CD14-positive monocyte (primary cell): ENCODE results near the gene WFIKKN2. TPM values are rescaled to one million over a fixed set of nuclear protein-coding genes. Genes with fewer than 3 reads are reported as not detected.

ENCODE experiments used
- DNase-seq, 3 donors: peaks; one replicate each; pipeline ENCODE4 v3.0.0-alpha.2; 2011 to 2022
- H2AFZ ChIP-seq: 2 replicates; pipeline ENCODE4 v1.6.0; 2012; ENCODE audit warnings: mild to moderate bottlenecking, low read depth, low read length, inconsistent platforms; ENCODE audit not compliant: insufficient read depth, poor library complexity, severe bottlenecking
- H3K27ac ChIP-seq, 2 donors: 1 replicate in 1 of 2; 2 replicates in 1 of 2; pipeline ENCODE4 v1.5.1; 2012 to 2013; ENCODE audit warnings: low read length in 2 of 2, control low read depth in 1 of 2, inconsistent platforms in 1 of 2, low read depth in 1 of 2, mild to moderate bottlenecking in 1 of 2
- H3K27me3 ChIP-seq, 2 donors: one replicate each; pipeline versions ENCODE4 v1.6.0 to v1.6.1; 2011 to 2013; ENCODE audit warnings: low read length in 2 of 2; ENCODE audit not compliant: control insufficient read depth in 2 of 2, insufficient read depth in 2 of 2
- H3K36me3 ChIP-seq, 2 donors: replicated peaks in 1 of 2; 1 replicate in 1 of 2; 2 replicates in 1 of 2; pipeline versions ENCODE4 v1.5.1 to v1.6.1; 2012 to 2013; ENCODE audit warnings: low read length in 2 of 2, control low read depth in 1 of 2, inconsistent platforms in 1 of 2, mild to moderate bottlenecking in 1 of 2; ENCODE audit not compliant: insufficient read depth in 2 of 2, control insufficient read depth in 1 of 2
- H3K4me1 ChIP-seq, 2 donors: 1 replicate in 1 of 2; 2 replicates in 1 of 2; pipeline versions ENCODE4 v1.5.1 to v1.6.1; 2012 to 2013; ENCODE audit warnings: low read length in 2 of 2, control low read depth in 1 of 2, inconsistent platforms in 1 of 2, mild to moderate bottlenecking in 1 of 2, moderate library complexity in 1 of 2; ENCODE audit not compliant: insufficient read depth in 2 of 2, control insufficient read depth in 1 of 2
- H3K4me2 ChIP-seq: replicated peaks from 2 replicates; pipeline ENCODE3; 2012; ENCODE audit warnings: low read length, moderate library complexity, mild to moderate bottlenecking; ENCODE audit not compliant: poor library complexity, severe bottlenecking; ENCODE audit errors: extremely low read depth
- H3K4me3 ChIP-seq, 3 experiments: fragments of 200-600 bp in 1 of 3; sonication (generic) in 1 of 3; replicated peaks in 1 of 3; 1 replicate in 2 of 3; 2 replicates in 1 of 3; pipeline ENCODE4 v1.5.1; 2011 to 2013; ENCODE audit warnings: low read length in 3 of 3, mild to moderate bottlenecking in 3 of 3, control low read depth in 2 of 3, low read depth in 2 of 3, inconsistent platforms in 1 of 3, moderate library complexity in 1 of 3
- H3K79me2 ChIP-seq: 2 replicates; pipeline ENCODE4 v1.6.0; 2012; ENCODE audit warnings: mild to moderate bottlenecking, control low read depth, inconsistent platforms, low read length, moderate library complexity; ENCODE audit not compliant: insufficient read depth
- H3K9ac ChIP-seq: 2 replicates; pipeline ENCODE4 v1.6.0; 2017; ENCODE audit warnings: low read length, mild to moderate bottlenecking; ENCODE audit not compliant: insufficient read depth, poor library complexity, severe bottlenecking
- H3K9me3 ChIP-seq, 2 donors: replicated peaks in 1 of 2; 1 replicate in 1 of 2; 2 replicates in 1 of 2; pipeline versions ENCODE4 v1.5.1 to v1.6.1; 2012 to 2013; ENCODE audit warnings: low read length in 2 of 2, control low read depth in 1 of 2; ENCODE audit not compliant: control insufficient read depth in 1 of 2, insufficient read depth in 1 of 2
- H4K20me1 ChIP-seq: 2 replicates; pipeline ENCODE4 v1.6.0; 2012; ENCODE audit warnings: mild to moderate bottlenecking, low read length, control low read depth, moderate library complexity; ENCODE audit not compliant: insufficient read depth
- H3K27ac Mint-ChIP-seq, 7 donors: one replicate each; pipeline ENCODE4 v1.8.0; 2020; ENCODE audit warnings: mild to moderate bottlenecking in 7 of 7, mixed read lengths in 7 of 7, moderate library complexity in 6 of 7, inconsistent platforms in 2 of 7
- H3K27me3 Mint-ChIP-seq, 3 donors: one replicate each; pipeline ENCODE4 v1.8.0; 2021 to 2022; ENCODE audit warnings: low read depth in 3 of 3, mild to moderate bottlenecking in 3 of 3, mixed read lengths in 3 of 3, moderate library complexity in 3 of 3, inconsistent platforms in 1 of 3
- H3K36me3 Mint-ChIP-seq, 2 donors: one replicate each; pipeline ENCODE4 v1.8.0; 2020; ENCODE audit warnings: mixed read lengths in 2 of 2, inconsistent platforms in 1 of 2, mild to moderate bottlenecking in 1 of 2
- H3K4me1 Mint-ChIP-seq: one replicate; pipeline ENCODE4 v1.8.0; 2020; ENCODE audit warnings: mild to moderate bottlenecking, mixed read lengths
- H3K4me3 Mint-ChIP-seq, 2 donors: one replicate each; pipeline ENCODE4 v1.8.0; 2020; ENCODE audit warnings: mild to moderate bottlenecking in 2 of 2, mixed read lengths in 2 of 2, moderate library complexity in 1 of 2
- H3K9me3 Mint-ChIP-seq, 7 donors: one replicate each; pipeline ENCODE4 v1.8.0; 2020 to 2022; ENCODE audit warnings: mixed read lengths in 7 of 7, mild to moderate bottlenecking in 6 of 7, moderate library complexity in 6 of 7, inconsistent platforms in 2 of 7
- CTCF ChIP-seq: fragments of 200-600 bp; IDR thresholded peaks from one replicate; pipeline ENCODE4 v1.8.0; 2022; ENCODE audit warnings: antibody characterized with exemption, mild to moderate bottlenecking
- WGBS: methylation state at CpG from one replicate; pipeline ENCODE4 v1.1.5; 2013; ENCODE audit warnings: missing lambda C conversion rate; ENCODE audit not compliant: insufficient coverage; 5-methylcytosine and 5-hydroxymethylcytosine counted together
- intact Hi-C, 2 donors: fragments of 100-400 bp; cut with micrococcal nuclease; formaldehyde crosslinking; loops; one replicate each; pipeline versions ENCODE4 v1.15.0 to v1.15.1; 2023
- polyA plus RNA-seq, 3 donors: library from polyadenylated mRNA; depleted of rRNA in 1 of 3; unstranded in 2 of 3; stranded (reverse) in 1 of 3; fragments of 300-500 nt in 2 of 3; fragments of >200 nt in 1 of 3; fragmentation: Illumina TruSeq in 2 of 3; gene quantifications; 1 replicate in 2 of 3; 2 replicates in 1 of 3; pipeline ENCODE4 v1.2.3, GENCODE V29; 2012 to 2021

WFIKKN2 gene
- polyA plus RNA-seq, 3 donors: 0.03 TPM; not detected in 2

GRCh38 chr17:50868140-50868438, 32.7 kb downstream of the WFIKKN2 start:
- Histone ChIP-seq H3K9ac (peak overlapping the region; percentile 92), H3K4me3 (peak overlapping the region; percentile 42 to 97 (median 96)), H3K27ac (peak overlapping the region; percentile 94 to 100), H3K9me3 (no peaks in the 10 kb centered on the region), H3K79me2 (peaks cover 30% of the 10 kb centered on the region), H2AFZ (peak overlapping the region; percentile 69), H3K27me3 (no peaks in the 10 kb centered on the region), H4K20me1 (peaks cover 26% of the 10 kb centered on the region), H3K4me1 (peaks cover 42 to 67% of the 10 kb centered on the region in 2 donors), H3K4me2 (peak overlapping the region; percentile 78), H3K36me3 (peaks cover under 1 to 7% of the 10 kb centered on the region in 2 donors)
- peaks cover 52% of the 10 kb centered on the region for H3K4me1 Mint-ChIP-seq
- no CpG with 5 or more reads among the region's 1 CpG for WGBS
- H3K36me3 Mint-ChIP-seq: peaks cover 11 to 17% of the 10 kb centered on the region in 2 donors
- peak overlapping the region; percentile 99 to 100 (median 100) for H3K27ac Mint-ChIP-seq
- peak overlapping the region; percentile 91 to 97 for H3K4me3 Mint-ChIP-seq
- TF ChIP-seq CTCF: no peak
- DNase-seq: no peak
- intact Hi-C loops: loop anchor here (10.0 kb wide), 3 partner anchors 47 to 287 kb away; partner anchors contain the start of genes ANKRD40 (in 1 of the 2) and NME1 (in 1 of the 2)
- H3K9me3 Mint-ChIP-seq: no peaks in the 10 kb centered on the region
- H3K27me3 Mint-ChIP-seq: peaks cover 0 to 2% (median 2%) of the 10 kb centered on the region in 3 donors

GRCh38 chr17:50868602-50869001, 33.2 kb downstream of the WFIKKN2 start:
- H3K27ac ChIP-seq: peak overlapping the region in 1 of 2 donors; percentile 94
- no peak overlapping the region for H3K9ac ChIP-seq
- no peak overlapping the region for H2AFZ ChIP-seq
- Mint-ChIP-seq H3K27ac (peak overlapping the region in 2 of 7 donors; percentile 99 to 100), H3K9me3 (no peaks in the 10 kb centered on the region), H3K27me3 (peaks cover 0 to 2% (median 2%) of the 10 kb centered on the region in 3 donors), H3K36me3 (peaks cover 6 to 13% of the 10 kb centered on the region in 2 donors), H3K4me3 (no peak overlapping the region), H3K4me1 (peaks cover 51% of the 10 kb centered on the region)
- peaks cover 0 to 1% of the 10 kb centered on the region in 2 donors for H3K36me3 ChIP-seq
- H3K4me2 ChIP-seq: peak overlapping the region; percentile 78
- DNase-seq: no peak
- H3K9me3 ChIP-seq: no peaks in the 10 kb centered on the region
- no peak for TF ChIP-seq CTCF
- no peaks in the 10 kb centered on the region for H3K27me3 ChIP-seq
- H3K4me1 ChIP-seq: peaks cover 44 to 65% of the 10 kb centered on the region in 2 donors
- H3K79me2 ChIP-seq: peaks cover 25% of the 10 kb centered on the region
- WGBS: no CpG with 5 or more reads among the region's 1 CpG
- peaks cover 21% of the 10 kb centered on the region for H4K20me1 ChIP-seq
- H3K4me3 ChIP-seq: peak overlapping the region in 1 of 3 experiments; percentile 97
- intact Hi-C loops: loop anchor here (10.0 kb wide), 3 partner anchors 46 to 286 kb away; partner anchors contain the start of genes ANKRD40 (in 1 of the 2) and NME1 (in 1 of the 2)
